Peyer's patch (tissue), 4 donors: ENCODE data around the gene CASP6. TPM values are rescaled to one million over a fixed set of nuclear protein-coding genes. Genes with fewer than 3 reads are reported as not detected.
"Not testable (repeated sequence)": the region's sequence is repeated elsewhere in the genome, so short reads cannot be mapped to it uniquely, and the experiment has no call there.

Source experiments
- DNase-seq, 3 donors: peaks; one replicate each; pipeline ENCODE4 v3.0.0-alpha.2; 2017 to 2019
- H3K27ac ChIP-seq, 4 donors: fragments of 200-600 bp; sonication (generic); one replicate each; pipeline ENCODE4 v1.5.1; 2016 to 2019
- H3K27me3 ChIP-seq, 2 donors: fragments of 200-600 bp; sonication (generic); one replicate each; pipeline ENCODE4 v1.5.1; 2019
- H3K36me3 ChIP-seq, 3 donors: fragments of 200-600 bp; sonication (generic); one replicate each; pipeline ENCODE4 v1.5.1; 2016 to 2019
- H3K4me1 ChIP-seq, 4 donors: fragments of 200-600 bp; sonication (generic); one replicate each; pipeline ENCODE4 v1.5.1; 2016 to 2019
- H3K4me3 ChIP-seq, 4 donors: fragments of 200-600 bp; sonication (generic); 1 replicate in 3 of 4; 2 replicates in 1 of 4; pipeline ENCODE4 v1.5.1; 2016 to 2019; ENCODE audit warnings: mild to moderate bottlenecking in 1 of 4
- H3K9me3 ChIP-seq, 4 donors: fragments of 200-600 bp; sonication (generic); one replicate each; pipeline ENCODE4 v1.5.1; 2016 to 2019; ENCODE audit warnings: mild to moderate bottlenecking in 1 of 4
- POLR2A ChIP-seq, 2 donors: fragments of 450-650 bp; IDR thresholded peaks; one replicate each; pipeline ENCODE4 v1.5.1; 2017; ENCODE audit warnings: antibody characterized with exemption in 2 of 2, mild to moderate bottlenecking in 2 of 2, moderate library complexity in 2 of 2
- total RNA-seq, 4 donors: library from RNA; depleted of rRNA; stranded (reverse); fragments of >200 nt; gene quantifications; one replicate each; pipeline ENCODE4 v1.1.0, GENCODE V29; 2016
- TF ChIP-seq, protein P1 (sequence below), 6 experiments: fragments of 450-650 bp in 4 of 6; fragments of 200-600 bp in 2 of 6; sonication (generic) in 1 of 6; IDR thresholded peaks; one replicate each; pipeline ENCODE4 v1.5.1; 2017 to 2019; ENCODE audit warnings: antibody characterized with exemption in 6 of 6, mild to moderate bottlenecking in 3 of 6, moderate library complexity in 1 of 6

CASP6 gene
- total RNA-seq, 4 donors from 2014 or later, result 43.7 to 132 (median 69.3) TPM

DNA sequence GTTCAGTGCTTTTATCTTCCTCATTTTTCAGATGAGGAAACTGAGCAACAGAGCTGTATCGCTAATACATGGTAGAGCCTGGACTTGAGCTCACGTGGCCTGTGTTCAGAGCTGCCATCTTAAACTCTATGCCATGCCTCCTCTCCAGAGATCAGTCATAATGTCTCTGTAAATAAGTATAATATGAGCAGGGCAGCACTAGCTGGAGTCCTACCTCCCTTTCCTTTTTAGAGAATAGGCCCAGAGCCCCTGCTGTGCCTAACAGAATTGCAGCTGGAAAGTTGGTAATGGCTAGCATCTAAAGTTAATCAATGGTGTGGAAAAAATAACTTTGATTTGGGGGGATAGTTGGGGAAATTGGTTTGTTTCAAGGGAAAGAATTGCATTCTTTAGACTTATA lies 20.4 kb downstream of the CASP6 start:
- Histone ChIP-seq H3K9me3 (peaks cover 0 to 7% (median 0%) of the 10 kb centered on the region in 4 donors), H3K4me1 (no peaks in the 10 kb centered on the region), H3K4me3 (no peak overlapping the region), H3K27ac (no peak overlapping the region), H3K27me3 (no peaks in the 10 kb centered on the region), H3K36me3 (peaks cover 0 to 26% (median 0%) of the 10 kb centered on the region in 3 donors)
- no peak for DNase-seq
- TF ChIP-seq, protein P1, sequence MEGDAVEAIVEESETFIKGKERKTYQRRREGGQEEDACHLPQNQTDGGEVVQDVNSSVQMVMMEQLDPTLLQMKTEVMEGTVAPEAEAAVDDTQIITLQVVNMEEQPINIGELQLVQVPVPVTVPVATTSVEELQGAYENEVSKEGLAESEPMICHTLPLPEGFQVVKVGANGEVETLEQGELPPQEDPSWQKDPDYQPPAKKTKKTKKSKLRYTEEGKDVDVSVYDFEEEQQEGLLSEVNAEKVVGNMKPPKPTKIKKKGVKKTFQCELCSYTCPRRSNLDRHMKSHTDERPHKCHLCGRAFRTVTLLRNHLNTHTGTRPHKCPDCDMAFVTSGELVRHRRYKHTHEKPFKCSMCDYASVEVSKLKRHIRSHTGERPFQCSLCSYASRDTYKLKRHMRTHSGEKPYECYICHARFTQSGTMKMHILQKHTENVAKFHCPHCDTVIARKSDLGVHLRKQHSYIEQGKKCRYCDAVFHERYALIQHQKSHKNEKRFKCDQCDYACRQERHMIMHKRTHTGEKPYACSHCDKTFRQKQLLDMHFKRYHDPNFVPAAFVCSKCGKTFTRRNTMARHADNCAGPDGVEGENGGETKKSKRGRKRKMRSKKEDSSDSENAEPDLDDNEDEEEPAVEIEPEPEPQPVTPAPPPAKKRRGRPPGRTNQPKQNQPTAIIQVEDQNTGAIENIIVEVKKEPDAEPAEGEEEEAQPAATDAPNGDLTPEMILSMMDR (IDR thresholded peaks at IDR 0.05), result no peak
- TF ChIP-seq POLR2A (IDR thresholded peaks at IDR 0.05), result no peak

DNA sequence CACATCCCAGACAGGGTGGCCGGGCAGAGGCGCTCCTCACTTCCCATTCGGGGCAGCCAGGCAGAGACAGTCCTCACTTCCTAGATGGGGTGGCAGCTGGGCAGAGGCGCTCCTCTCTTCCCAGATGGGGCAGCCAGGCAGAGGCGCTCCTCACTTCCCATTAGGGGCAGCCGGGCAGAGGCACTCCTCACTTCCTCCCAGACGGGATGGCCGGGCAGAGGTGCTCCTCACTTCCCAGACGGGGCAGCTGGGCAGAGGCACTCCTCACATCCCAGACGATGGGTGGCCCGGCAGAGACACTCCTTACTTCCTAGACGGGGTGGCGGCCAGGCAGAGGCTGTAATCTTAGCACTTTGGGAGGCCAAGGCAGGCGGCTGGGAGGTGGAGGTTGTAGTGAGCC lies 24.3 kb downstream of the CASP6 start:
- not testable (repeated sequence) for H3K27me3 ChIP-seq, DNase-seq, H3K9me3 ChIP-seq, H3K27ac ChIP-seq, H3K4me3 ChIP-seq, H3K4me1 ChIP-seq, H3K36me3 ChIP-seq

DNA sequence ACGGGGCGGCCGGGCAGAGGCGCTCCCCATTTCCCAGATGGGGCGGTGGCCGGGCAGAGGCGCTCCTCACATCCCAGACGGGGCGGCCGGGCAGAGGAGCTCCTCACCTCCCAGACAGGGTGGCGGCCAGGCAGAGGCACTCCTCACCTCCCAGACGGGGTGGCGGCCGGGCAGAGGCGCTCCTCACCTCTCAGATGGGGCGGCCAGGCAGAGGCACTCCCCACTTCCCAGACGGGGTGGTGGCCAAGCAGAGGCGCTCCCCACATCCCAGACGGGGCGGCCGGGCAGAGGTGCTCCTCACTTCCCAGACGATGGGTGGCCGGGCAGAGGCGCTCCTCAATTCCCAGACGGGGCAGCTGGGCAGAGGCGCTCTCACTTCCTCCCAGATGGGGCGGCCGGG lies 24.8 kb downstream of the CASP6 start:
- H3K4me1 ChIP-seq, H3K9me3 ChIP-seq, H3K27me3 ChIP-seq, H3K36me3 ChIP-seq, H3K27ac ChIP-seq, DNase-seq, H3K4me3 ChIP-seq: not testable (repeated sequence)

DNA sequence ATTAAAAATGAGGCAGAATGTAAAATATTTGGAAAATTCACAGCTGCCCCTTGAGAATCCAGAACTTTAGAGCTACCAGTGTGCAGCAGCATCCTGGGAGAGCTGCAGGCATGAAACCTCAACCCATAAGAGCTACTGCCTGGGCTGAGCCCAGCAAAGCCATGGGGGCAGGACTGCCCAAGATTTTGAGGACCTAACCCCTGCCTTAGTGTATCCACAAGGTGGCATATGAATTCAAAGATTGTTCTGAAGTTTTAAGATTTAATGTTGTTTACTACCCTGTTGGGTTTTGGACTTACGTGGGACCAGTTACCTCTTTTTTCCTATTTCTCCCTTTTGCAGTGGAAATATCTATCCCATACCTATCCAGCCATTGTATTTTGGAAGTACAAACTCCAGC lies 26.4 kb downstream of the CASP6 start:
- no peak for DNase-seq
- Histone ChIP-seq H3K27ac (no peak overlapping the region), H3K4me3 (no peak overlapping the region), H3K27me3 (no peaks in the 10 kb centered on the region), H3K9me3 (peaks cover 0 to 7% (median 0%) of the 10 kb centered on the region in 4 donors), H3K36me3 (no peaks in the 10 kb centered on the region), H3K4me1 (no peaks in the 10 kb centered on the region)
- TF ChIP-seq POLR2A (IDR thresholded peaks at IDR 0.05), result no peak
- TF ChIP-seq, protein P1 (IDR thresholded peaks at IDR 0.05), result peak in 2 of 6 experiments; percentile 9 to 10

DNA sequence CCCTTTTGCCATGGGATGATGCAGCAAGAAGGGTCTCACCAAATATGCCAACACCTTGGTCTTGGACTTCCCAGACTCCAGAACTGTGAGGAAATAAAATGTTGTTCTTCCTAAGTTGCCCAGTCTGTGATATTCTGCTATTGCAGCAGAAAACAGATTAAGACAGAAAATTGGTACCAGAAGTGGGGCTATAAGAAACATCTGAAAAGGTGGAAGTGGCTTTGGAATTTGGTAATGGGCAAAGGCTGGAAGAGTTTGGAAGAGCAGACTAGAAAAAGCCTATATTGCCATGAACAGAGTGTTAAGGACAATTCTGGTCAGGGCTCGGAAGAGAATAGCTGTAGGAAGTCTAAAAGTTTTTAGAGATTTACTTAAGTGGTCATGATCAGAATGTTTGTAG lies 27.4 kb downstream of the CASP6 start:
- TF ChIP-seq, protein P1 (IDR thresholded peaks at IDR 0.05), result no peak
- no peak for TF ChIP-seq POLR2A (IDR thresholded peaks at IDR 0.05)
- Histone ChIP-seq H3K36me3 (no peaks in the 10 kb centered on the region), H3K27me3 (no peaks in the 10 kb centered on the region), H3K4me1 (no peaks in the 10 kb centered on the region), H3K9me3 (peaks cover 0 to 7% (median 0%) of the 10 kb centered on the region in 4 donors), H3K4me3 (no peak overlapping the region), H3K27ac (no peak overlapping the region)
- DNase-seq, result no peak

DNA sequence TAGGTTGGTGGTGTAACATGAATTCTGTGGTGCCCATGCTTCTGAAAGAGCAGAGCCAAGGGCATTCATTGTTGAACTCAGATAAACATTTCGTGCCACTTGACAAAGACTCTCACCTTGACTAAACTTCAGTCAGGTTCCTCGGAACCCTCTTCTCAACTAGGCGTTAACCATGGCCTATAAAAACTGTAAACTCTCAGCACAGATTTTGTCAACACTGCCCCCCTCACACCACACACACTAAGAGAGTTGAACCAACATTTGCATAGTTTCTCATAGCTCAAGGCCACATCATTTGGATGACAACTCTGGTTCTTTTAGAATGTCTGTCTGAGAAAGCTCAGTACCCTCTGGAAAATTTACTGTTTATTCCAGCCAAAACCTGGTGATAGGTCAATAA lies 28.1 kb downstream of the CASP6 start:
- TF ChIP-seq, protein P1 (IDR thresholded peaks at IDR 0.05), result no peak
- TF ChIP-seq POLR2A (IDR thresholded peaks at IDR 0.05), result no peak
- no peak overlapping the region for H3K27ac ChIP-seq
- DNase-seq, result no peak
- no peaks in the 10 kb centered on the region for H3K27me3 ChIP-seq
- H3K36me3 ChIP-seq, result no peaks in the 10 kb centered on the region
- H3K9me3 ChIP-seq, result peaks cover 0 to 7% (median 0%) of the 10 kb centered on the region in 4 donors
- H3K4me3 ChIP-seq, result no peak overlapping the region
- H3K4me1 ChIP-seq, result no peaks in the 10 kb centered on the region

DNA sequence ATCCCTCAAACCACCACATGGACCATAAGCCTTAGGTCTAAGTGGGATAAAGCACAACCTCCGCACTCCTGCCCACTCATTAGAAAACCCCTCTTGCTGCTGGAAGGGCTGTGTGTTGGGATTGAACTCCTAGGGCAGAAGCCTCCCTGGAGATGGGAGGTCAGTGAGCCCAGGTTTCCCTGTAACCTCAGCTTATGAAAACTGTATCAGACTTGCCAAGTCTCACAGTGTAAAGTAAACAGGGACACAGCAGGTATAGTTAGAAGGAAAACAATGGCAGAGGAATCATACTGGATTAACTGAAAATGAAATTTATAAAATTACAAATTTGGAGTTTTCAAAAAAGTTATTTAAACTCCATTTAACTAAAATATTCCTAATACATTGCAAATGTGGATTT lies 29.9 kb downstream of the CASP6 start:
- H3K27ac ChIP-seq, result no peak overlapping the region
- TF ChIP-seq POLR2A (IDR thresholded peaks at IDR 0.05), result no peak
- TF ChIP-seq, protein P1 (IDR thresholded peaks at IDR 0.05), result no peak
- no peaks in the 10 kb centered on the region for H3K36me3 ChIP-seq
- peaks cover 0 to 1% (median 0%) of the 10 kb centered on the region in 4 donors for H3K9me3 ChIP-seq
- H3K4me3 ChIP-seq, result no peak overlapping the region
- no peak for DNase-seq
- H3K27me3 ChIP-seq, result no peaks in the 10 kb centered on the region
- H3K4me1 ChIP-seq, result no peaks in the 10 kb centered on the region
